GM18858 (cell line): ENCODE data around the gene LRRC74B.
"Not testable (repeated sequence)": the region's sequence is repeated elsewhere in the genome, so short reads cannot be mapped to it uniquely, and the experiment has no call there.

Experiments
- ATAC-seq: cut with Tn5 transposase; IDR thresholded peaks from one replicate; pipeline ENCODE4 v1.9.1; 2021; ENCODE audit not compliant: unreplicated experiment

LRRC74B gene, protein sequence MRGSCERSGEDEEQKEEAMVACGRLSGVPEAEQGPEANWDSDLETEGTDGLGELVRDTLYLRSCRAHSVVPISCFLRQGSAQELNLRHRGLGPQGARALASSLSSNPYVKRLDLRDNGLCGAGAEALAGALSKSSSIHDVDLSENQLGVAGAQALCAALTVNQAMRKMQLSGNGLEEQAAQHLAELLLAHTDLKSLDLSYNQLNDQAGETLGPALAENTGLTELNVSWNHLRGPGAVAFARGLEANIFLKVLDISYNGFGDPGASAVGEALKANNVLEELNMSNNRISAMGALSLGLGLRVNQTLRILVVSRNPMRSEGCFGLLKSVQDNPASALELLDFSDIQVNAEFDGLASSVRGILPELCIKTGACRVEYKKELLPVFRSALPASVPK

DNA sequence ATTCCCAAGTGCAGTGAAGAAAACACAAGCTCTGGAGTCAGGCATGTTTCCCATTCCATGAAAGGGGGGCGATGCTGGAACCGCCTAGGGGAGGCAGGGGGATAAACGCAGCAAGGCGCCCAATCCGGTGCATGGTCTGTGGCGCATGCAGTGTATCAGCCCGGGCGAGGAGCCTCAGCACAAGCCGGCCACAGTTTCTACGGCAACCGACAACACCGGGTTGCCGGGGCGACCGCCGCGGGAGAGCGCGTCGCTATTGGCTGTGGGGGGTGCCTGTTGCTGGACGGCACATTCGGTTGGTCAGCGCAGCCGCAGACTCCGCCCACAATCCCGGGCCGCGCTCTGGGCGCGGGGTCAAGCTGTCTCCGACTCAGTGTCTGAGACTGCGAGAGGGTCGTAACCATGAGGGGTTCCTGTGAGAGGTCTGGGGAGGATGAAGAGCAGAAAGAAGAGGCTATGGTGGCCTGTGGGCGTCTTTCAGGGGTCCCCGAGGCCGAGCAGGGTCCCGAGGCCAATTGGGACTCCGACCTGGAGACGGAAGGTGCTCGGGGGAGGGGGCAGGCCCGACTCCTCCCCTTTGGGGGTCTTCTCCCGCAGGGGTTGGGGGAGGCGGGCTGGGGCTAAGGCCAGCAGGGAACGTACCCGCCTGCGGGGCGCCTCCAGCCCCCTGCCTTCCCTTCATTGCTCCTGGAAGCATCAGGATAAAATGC lies at the start of gene LRRC74B:
TSS of gene LRRC74B (plus strand) at position 362 of the 710 bp plus-strand sequence. CDS start at position 403, 41 bp downstream.
- no peak for ATAC-seq

GRCh38 chr22:20996031-20996410 lies 49.7 kb upstream of the LRRC74B start:
- no peak for ATAC-seq

GRCh38 chr22:20996598-20997535 lies 48.9 kb upstream of the LRRC74B start:
- no peak for ATAC-seq

- ATAC-seq, result no peak
Observed at GRCh38 chr22:20997536-20998257, 48.0 kb upstream of the LRRC74B start.

GRCh38 chr22:20998411-20999336 lies 47.1 kb upstream of the LRRC74B start:
- no peak for ATAC-seq

DNA sequence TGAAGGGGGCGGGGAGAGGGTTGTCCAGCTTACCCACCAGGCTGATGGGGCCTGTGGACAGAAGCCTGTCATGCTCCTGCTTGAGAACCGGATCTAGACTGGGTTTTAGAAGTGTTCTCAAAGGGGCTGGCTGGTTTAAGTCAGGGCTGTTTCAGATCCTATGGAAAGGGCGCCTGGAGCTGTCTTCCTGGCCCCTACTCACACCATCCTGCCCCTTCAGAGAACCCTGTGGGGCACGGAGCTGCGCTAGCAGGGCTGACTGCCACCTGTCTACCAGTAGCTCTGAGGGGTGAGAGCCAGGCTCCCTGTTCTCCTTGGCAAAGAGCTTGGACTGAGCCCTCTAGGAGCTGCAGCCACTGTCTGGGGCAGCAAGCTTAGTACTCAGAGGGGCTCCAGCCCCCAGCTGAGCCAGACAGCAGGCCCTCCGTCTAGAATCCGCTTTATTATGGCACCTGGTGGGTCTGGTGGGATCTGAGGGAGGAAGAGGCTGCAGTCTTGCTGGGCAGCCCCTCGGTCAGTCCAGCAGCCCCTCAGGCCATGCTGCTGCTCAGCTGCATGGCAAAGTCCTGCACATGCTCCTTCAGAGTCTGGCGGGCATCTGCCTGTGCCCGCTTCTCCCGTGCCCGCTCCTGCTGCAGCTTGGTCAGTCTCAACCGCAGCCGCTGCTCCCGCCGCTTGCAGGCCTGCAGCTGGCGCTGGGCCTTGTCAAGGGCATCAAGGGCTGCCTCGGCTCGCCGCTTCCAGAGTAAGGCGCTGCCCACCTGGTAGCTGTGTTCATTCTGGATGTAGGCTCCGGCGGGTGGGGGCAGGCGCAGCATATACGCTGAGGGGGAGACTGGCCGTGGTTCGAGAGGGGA lies 46.2 kb upstream of the LRRC74B start:
- ATAC-seq, result no peak

DNA sequence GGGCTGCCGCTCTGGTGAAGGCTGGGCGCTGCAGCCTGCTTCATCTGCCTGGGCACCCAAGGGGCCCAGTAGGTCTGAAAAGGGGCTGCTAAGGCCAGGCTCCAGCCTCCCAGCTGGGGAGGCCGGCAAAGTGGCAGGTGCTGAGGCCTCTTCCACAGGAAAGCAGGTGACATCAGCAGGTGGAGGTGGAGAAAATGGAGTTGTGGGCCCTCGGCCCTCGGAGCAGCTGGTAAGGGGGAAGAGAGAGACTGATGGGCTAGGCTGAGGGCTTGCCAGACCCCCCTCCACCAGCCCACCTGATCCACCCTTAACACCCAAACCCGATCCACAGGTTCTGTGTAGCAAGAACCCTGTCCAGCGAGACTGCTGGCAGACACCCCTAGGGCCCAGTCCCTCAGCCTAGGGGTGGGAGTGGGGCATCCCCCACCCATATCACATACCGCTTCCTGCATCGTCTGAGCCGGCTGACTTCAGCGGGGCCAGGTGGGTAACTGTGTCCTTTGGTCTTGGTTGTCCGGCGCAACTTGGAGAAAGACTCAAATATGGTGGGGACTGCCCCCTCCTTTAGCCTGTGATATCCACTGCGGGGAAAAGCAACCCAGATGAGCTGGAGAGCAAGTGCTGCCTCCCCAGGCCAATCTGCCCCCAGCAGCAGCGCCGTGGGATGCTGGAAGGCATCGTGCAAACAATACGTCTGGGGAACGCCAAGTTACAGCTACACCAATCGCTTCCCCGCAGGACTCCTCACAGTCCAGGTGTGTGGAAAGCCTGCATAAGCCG lies 45.3 kb upstream of the LRRC74B start:
- ATAC-seq, result no peak

DNA sequence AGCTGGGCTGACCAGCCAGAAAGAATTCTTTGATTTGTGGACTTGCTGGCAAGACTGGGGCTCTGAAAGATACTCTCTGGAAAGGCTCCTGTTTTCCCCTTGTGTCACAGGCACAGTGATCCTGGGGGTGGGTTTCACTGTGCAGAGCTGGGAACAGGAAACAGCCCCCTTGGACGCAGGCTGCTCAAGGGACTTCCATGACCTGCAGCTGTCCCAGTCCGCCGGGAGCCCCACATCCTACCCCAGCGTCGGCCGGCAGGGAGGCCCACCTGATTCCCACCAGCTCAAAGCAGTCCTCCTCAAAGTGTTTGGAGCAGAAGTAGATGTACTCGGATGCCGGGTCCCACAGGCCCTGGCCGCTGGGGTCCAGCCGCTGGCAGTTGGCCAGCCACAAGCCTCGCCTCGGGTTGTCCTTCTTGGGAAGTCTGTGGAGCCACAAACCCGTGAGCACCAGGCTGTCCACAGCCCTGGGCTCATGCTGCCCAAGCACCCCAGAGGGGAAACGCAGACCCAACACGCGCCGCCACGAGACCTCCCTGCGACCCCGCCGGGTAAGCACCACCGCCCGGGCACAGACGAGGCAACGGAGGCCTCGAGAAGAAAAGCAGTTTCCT lies 44.7 kb upstream of the LRRC74B start:
- ATAC-seq, result no peak

DNA sequence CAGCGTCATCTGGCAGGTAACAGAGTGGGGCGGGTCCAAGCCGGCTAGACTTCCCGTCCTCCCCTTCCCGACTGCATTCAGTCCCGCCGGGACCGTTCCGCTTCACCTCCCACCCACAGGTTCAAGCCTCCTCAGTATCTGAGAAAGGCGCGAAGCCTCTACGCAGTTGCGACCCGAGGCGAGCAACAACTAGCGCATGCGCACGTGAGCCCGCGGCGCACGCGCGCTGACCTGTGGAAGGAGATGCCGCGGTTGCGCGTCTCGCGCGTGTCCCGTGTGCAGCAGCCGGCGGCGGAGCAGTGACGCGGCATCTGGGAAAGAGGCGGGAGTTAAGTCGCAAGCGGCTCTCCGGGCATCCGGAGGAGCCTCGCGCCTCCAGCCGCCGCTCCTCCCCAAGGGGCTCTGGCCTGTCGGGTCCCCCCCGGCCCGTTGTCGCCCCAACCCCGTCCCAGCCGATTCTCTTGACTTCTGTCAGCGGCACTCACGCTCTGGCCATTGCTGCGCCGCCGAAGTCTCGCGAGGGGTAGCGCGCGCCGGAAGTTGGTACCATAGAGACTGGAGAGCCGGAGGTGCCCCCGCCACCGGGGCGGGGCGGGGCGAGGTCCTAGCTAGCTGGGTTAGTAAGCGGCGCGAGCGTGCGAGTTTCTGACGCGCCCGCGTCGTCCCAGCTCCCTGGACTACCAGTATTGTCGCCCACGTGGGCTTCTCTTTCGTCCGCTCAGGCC lies 44.0 kb upstream of the LRRC74B start, which contains the start of gene THAP7:
TSS of gene THAP7 (minus strand) at position 518 of the 725 bp plus-strand sequence. CDS start at position 311, 207 bp downstream.
- ATAC-seq, result peak; percentile 69

- no peak for ATAC-seq
Observed at GRCh38 chr22:21003782-21004181, 42.0 kb upstream of the LRRC74B start.

DNA sequence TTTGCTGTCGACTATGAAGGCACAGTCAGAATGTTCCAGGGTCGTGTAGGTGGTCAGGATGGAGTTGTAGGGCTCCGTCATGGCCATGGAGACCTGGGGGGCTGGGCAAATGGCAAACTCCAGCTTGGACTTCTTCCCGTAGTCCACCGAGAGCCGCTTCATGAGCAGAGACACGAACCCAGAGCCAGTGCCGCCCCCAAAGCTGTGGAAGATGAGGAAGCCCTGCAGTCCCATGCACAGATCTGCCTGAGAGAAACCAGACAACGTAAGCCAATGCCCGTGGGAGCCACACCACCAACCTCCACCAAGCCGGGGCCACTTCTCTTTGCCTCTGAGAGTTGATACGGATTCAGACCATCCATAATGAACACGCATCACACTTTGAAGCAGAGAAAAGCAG lies 36.5 kb upstream of the LRRC74B start:
- ATAC-seq, result not testable (repeated sequence)

DNA sequence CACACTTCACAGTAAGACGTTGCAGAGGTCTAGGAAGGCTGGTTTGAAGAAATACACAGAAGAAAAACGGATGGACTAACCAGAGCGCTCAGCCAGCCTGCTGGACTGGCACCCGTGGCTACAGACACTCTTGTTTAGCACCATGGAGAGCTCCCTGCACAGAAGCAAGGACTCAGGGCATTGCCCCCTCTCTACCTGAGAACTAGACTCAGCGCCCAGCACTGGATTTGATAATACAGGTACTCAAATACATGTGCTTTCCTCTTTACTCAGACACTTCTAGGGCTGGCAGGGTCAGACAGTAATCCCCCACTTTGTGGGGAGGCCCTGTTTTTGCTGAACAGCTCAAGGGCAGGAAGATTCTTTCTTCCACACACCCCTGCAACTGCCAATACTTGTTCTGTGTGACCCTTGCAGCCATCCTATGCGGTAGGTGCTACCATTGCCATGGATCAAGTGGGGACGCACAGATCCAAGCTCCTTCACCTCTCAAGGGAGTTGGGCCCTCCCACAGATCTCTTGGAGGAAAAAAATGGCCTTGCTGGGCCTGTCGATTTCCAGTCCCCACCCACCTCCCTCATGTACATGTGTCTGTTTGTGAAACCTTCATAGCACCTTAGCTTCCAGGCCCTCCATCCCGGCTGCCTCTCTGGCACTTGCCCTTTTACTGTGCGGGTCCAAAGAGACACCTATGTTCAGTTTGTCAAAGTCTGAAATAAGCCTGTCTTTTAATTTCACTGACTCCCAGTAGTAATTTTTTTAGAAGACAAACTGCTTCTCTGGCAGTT lies 35.9 kb upstream of the LRRC74B start:
- no peak for ATAC-seq

- ATAC-seq, result no peak
Observed at GRCh38 chr22:21010426-21011113, 35.2 kb upstream of the LRRC74B start.

- ATAC-seq, result no peak
Observed at GRCh38 chr22:21012446-21013407, 33.0 kb upstream of the LRRC74B start.
